NCI-H1930 (cell line): ENCODE data around the gene WDR7.
A peak's percentile ranks its signal among the peaks of the same experiment; 100 is the strongest.

Source experiments
- DNase-seq, 2 experiments: peaks; one replicate each; lab custom pipeline; 2025; lab: John Stamatoyannopoulos, UW

Gene WDR7

DNA sequence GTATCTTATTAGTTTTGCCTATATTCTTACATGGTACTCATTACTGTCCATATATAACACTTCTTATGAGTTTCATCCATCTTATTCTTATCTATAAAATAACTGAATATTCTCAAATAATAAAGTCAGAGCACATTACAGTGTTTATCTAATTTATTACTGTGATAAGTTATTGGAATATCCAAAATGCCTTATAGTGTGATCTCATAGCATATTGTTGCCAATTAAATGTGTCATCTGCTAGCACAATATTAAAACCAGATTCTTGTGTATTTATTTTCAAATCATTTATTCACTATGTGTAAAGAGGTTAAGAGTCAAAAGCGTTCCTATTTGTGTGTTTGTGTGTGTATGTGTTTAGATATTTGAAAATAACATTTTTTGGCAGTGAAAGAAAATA lies 151.9 kb downstream of the WDR7 start:
- DNase-seq = no peak

- no peak for DNase-seq
Observed at GRCh38 chr18:56804395-56804794, 153.2 kb downstream of the WDR7 start.

- no peak for DNase-seq
Observed at GRCh38 chr18:56807901-56808300, 156.7 kb downstream of the WDR7 start.

- DNase-seq = no peak
Observed at GRCh38 chr18:56812674-56813073, 161.5 kb downstream of the WDR7 start.

DNA sequence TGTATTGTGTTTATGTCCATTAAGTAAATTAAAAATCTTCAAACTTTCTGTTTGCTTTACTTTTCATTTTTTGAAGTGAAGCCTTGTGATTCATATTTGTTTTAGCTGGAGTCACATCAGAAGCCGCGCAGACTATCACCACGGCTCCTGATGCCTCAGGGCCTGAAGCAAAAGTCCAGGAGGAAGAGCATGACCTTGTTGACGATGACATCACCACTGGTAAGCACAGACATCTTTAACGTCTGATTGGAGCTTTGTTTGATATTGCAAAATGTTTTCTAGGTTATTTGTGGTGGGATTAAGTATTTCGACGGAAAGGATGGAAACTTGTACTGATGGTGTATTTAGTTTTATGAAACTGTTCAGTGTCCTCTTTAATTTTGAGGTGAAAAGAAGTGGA lies 164.8 kb downstream of the WDR7 start:
- DNase-seq = no peak

GRCh38 chr18:56823986-56824565 lies 172.9 kb downstream of the WDR7 start:
- no peak for DNase-seq

DNA sequence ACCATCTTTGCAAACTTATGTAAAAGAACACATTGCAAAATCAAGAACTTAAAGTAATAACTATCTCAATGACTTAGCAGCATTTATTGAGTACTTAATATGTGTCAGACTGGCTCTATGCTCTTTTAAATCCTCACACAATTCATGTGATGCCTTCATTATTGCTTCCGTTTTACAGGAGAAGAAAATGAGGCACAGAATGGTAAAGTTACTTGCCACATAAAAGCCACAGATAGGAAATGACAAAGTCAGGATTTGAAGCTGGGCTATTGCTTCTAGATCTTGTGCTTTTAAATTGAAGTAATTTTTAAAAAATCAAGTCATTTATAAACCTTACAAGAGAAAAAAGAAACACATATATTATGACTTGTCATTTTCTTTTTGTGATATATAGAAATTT lies 174.2 kb downstream of the WDR7 start:
- no peak for DNase-seq

- no peak for DNase-seq
Observed at GRCh38 chr18:56825878-56826277, 174.7 kb downstream of the WDR7 start.

GRCh38 chr18:56831988-56832387 lies 180.8 kb downstream of the WDR7 start:
- DNase-seq = no peak

- DNase-seq = no peak
Observed at GRCh38 chr18:56835331-56835730, 184.2 kb downstream of the WDR7 start.

GRCh38 chr18:56836173-56836572 lies 185.0 kb downstream of the WDR7 start:
- DNase-seq = no peak

DNA sequence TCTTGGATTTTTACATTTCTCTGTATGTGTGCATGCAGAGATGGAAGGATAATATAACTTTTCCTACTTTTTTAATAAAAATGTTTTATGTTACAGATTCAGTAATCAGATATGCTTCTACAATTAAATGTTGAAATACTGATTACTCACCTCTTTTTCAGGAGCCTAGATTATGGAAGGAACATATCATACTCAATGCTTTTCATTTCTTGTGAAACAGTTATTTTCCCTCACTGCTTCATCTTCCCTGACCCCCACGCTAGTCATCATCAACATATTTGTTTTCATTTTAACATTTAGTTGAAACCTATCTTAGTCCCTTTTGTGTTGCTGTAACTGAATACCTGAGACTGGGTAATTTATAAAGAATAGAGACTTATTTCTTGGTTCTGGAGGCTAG lies 190.7 kb downstream of the WDR7 start:
- DNase-seq = no peak

GRCh38 chr18:56843241-56843640 lies 192.1 kb downstream of the WDR7 start:
- DNase-seq = no peak

DNA sequence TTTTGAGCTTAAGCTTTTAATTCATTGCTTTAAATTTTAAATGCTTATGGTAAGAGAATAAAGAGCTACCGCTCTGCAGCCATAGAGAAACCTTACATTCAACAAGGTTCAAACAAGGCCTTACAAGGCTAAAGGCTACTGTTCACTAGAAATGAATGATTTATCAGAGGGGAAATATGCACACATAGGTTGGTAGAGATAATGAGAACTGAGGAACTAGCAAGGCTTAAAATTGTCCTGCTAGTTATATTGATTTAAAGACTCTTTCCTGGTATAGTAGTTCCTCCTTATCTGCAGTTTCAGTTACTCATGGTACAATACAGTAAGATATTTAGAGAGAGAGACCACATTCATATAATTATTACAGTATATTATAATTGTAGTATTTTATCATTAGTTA lies 193.4 kb downstream of the WDR7 start:
- DNase-seq = no peak

DNA sequence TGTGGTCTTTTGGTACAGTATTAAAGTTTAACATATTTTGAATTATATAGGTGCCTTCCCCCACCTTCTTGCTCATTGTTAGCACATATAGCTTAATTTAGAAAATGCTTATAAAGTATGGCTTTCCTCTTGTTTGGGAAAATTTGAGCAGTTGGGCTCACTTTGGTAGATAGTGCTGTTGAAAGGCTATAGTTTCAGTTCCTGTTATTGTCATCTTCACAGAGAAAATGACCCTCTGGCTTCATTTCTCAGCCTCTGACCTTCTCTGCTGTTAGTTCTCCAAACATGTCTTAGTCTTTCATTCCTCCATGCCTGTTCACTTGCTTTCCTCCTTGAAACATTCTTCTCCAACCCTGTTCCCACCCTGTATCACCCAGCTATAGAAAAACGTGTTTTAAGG lies 200.6 kb downstream of the WDR7 start:
- no peak for DNase-seq

DNA sequence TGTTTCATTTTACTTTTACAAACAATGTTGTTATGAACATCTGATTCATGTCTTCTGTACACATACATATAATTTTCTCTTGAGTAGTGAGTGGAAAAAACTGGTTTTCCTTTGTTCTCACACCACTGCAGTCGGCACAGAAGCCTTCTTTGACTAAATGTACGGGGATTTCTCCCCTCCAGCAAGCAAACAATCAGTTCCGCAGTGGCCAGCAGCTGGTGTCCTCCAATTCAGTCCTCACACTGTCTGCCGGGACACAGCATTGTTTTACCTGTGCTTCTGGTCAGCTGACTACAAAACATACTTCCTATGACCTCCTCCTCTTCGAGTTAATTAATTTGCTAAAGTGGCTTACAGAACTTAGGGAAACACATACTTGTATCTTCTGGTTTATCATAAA lies 202.8 kb downstream of the WDR7 start:
- no peak for DNase-seq

DNA sequence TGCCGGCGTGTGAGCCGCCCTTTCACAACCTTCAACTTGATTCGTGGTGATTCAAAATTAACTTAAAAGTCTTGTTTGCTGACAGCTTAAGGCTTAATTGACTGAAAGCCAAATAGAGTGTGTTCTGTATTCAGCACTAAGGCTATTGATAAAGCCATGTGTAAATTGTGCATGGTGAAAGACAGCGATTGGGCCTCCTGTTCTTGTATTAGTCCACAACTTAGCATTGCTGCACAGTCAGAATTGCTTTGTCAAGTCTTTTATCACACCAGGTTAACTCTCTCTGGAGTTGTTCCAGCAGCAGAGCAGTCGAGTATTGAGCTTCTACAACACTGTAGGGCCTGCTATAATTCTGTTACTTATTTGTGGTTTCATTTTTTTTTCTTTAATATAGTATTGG lies 210.1 kb downstream of the WDR7 start:
- peak; percentile 87 to 93 for DNase-seq

- peak; percentile 69 to 77 for DNase-seq
Observed at GRCh38 chr18:56869189-56869777, 218.1 kb downstream of the WDR7 start.

DNA sequence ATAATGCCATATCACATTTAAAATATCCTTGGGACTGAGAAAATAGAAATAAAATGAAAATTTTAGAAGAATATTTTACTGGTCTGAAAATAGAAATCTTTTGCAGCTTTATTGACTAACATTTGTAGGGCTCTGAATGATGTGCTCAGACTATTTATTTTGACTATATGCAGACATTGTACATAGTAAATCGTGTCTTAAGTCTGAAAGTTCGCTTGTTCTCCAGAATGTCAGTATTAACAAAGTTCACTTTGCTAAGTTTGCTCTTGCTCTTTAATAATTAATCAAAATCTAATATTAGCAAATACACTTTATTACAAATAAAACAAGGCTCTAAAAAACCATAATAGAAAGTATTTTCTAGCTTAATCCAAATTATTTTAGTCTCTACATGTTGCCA lies 219.8 kb downstream of the WDR7 start:
- no peak for DNase-seq

GRCh38 chr18:56872140-56872539 lies 221.0 kb downstream of the WDR7 start:
- DNase-seq = no peak

DNA sequence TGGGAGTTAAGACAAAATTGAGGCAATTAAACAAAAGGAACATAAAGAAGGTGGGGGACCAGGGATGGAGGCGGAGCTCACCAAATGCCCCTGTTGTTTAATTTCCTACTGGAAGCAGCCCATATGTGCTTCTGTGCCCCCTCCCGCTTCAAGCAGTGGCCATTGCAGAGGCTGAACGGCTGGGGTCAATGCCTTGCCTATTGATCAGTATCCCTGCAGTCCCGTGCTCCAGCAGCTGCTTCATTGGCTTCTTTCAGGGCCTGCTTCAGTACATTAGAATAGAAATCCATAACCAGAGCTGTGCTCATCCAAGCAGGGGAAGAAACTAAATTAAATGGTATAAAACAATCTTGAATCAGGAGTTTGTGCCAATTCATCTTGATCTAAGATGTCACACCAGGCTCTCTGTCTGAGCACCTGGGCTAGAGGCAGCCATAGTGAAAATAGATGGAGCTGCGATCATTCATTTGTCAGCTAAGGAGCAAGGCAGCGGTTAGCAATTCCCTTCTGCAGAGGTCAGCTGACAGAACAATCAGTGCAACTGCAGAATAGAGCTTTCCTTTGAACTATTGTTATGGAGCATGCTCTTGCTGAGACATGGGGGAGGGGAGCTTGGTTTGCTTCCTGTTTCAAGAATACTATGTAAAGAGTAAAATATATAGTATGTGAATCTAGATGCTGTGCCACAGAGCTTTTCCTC lies 222.4 kb downstream of the WDR7 start:
- DNase-seq = no peak

GRCh38 chr18:56878711-56879110 lies 227.6 kb downstream of the WDR7 start:
- no peak for DNase-seq

DNA sequence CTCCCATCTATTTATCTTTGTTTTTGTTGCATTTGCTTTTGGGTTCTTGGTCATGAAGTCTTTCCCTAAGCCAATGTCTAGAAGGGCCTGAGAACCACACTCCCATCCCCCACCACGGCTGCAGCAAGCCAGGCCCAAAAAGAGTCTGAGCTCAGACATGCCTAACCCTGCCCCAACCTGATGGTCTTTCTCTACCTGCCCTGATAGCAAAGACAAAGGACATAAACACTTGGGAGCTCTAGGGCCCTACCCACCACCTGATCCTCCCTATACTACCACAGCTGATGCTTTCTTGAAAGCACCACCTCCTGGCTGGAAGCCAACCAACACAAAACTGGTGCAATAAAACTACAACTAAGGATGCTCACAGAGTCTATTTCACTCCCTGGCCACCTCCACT lies 233.4 kb downstream of the WDR7 start:
- no peak for DNase-seq

- DNase-seq = no peak
Observed at GRCh38 chr18:56888978-56889377, 237.8 kb downstream of the WDR7 start.
